Gastroesophageal sphincter (tissue), 3 donors: ENCODE measurements around the gene SMAD4.

Experiments
- POLR2A ChIP-seq, 2 donors: fragments of 450-650 bp; IDR thresholded peaks; one replicate each; pipeline ENCODE4 v1.6.1; 2017; ENCODE audit warnings: antibody characterized with exemption in 2 of 2, mild to moderate bottlenecking in 2 of 2, moderate library complexity in 1 of 2
- TF ChIP-seq, protein P1 (sequence below), 4 experiments: fragments of 200-600 bp in 2 of 4; fragments of 450-650 bp in 2 of 4; sonication (generic) in 1 of 4; IDR thresholded peaks; one replicate each; pipeline ENCODE4 v1.5.1; 2017 to 2019; ENCODE audit warnings: antibody characterized with exemption in 4 of 4, mild to moderate bottlenecking in 2 of 4, moderate library complexity in 2 of 4

DNA sequence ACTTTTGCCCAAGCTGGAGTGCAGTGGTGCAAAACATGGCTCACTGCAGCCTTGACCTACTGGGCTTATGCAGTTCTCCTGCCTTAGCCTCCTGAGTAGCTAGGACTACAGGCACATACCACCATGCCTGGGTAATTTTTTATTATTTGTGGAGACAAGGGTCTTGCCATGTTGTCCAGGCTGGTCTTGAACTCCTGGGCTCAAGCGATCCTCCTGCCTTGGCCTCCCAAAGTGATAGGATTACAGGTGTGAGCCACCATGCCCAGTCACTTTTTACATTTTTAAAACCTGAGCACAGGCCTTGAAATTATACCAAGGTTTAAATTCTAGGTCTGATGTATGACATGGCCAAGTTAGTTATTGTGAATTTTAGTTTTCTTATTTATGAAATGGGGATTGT lies 18.2 kb downstream of the SMAD4 start:
- no peak for TF ChIP-seq POLR2A (IDR thresholded peaks at IDR 0.05)
- TF ChIP-seq, protein P1, sequence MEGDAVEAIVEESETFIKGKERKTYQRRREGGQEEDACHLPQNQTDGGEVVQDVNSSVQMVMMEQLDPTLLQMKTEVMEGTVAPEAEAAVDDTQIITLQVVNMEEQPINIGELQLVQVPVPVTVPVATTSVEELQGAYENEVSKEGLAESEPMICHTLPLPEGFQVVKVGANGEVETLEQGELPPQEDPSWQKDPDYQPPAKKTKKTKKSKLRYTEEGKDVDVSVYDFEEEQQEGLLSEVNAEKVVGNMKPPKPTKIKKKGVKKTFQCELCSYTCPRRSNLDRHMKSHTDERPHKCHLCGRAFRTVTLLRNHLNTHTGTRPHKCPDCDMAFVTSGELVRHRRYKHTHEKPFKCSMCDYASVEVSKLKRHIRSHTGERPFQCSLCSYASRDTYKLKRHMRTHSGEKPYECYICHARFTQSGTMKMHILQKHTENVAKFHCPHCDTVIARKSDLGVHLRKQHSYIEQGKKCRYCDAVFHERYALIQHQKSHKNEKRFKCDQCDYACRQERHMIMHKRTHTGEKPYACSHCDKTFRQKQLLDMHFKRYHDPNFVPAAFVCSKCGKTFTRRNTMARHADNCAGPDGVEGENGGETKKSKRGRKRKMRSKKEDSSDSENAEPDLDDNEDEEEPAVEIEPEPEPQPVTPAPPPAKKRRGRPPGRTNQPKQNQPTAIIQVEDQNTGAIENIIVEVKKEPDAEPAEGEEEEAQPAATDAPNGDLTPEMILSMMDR (IDR thresholded peaks at IDR 0.05): no peak
